MM.1S (cell line): Measurements from ENCODE around the gene C1QB.

Source experiments
- DNase-seq: peaks from one replicate; pipeline ENCODE4 v3.0.0-alpha.2; 2015
- H2AFZ ChIP-seq: fragments of 300-600 bp; sonication (generic); 2 replicates; pipeline ENCODE4 v1.6.0; 2016; ENCODE audit warnings: antibody characterized with exemption, low read length
- H3F3A ChIP-seq: fragments of 300-600 bp; sonication (generic); 2 replicates; pipeline ENCODE4 v1.6.1; 2016; ENCODE audit warnings: mild to moderate bottlenecking, antibody characterized with exemption, low read length, moderate library complexity, mixed read lengths; ENCODE audit not compliant: insufficient read depth
- H3K27ac ChIP-seq: fragments of 300-600 bp; sonication (generic); 2 replicates; pipeline ENCODE4 v1.5.1; 2016; ENCODE audit warnings: mild to moderate bottlenecking, low read length
- H3K27me3 ChIP-seq: fragments of 300-600 bp; sonication (generic); replicated peaks from 2 replicates; pipeline ENCODE4 v1.6.0; 2016; ENCODE audit warnings: low read length; ENCODE audit not compliant: insufficient read depth
- H3K36me3 ChIP-seq: fragments of 300-600 bp; sonication (generic); replicated peaks from 2 replicates; pipeline ENCODE4 v1.6.1; 2016; ENCODE audit warnings: mild to moderate bottlenecking, low read length, mixed read lengths; ENCODE audit not compliant: insufficient read depth
- H3K4me1 ChIP-seq: fragments of 300-600 bp; sonication (generic); 2 replicates; pipeline ENCODE4 v1.6.1; 2016; ENCODE audit warnings: low read length, mixed read lengths
- H3K4me2 ChIP-seq: fragments of 300-600 bp; sonication (generic); 2 replicates; pipeline ENCODE4 v1.6.0; 2016; ENCODE audit warnings: low read depth, low read length
- H3K4me3 ChIP-seq: fragments of 300-600 bp; sonication (generic); 2 replicates; pipeline ENCODE4 v1.5.1; 2016; ENCODE audit warnings: low read length, mixed read lengths
- H3K79me2 ChIP-seq: fragments of 300-600 bp; sonication (generic); 2 replicates; pipeline ENCODE4 v1.6.1; 2016; ENCODE audit warnings: mixed run types, low read length, mixed read lengths
- H3K9ac ChIP-seq: fragments of 300-600 bp; sonication (generic); 2 replicates; pipeline ENCODE4 v1.6.1; 2016; ENCODE audit warnings: low read length, mixed read lengths
- H3K9me2 ChIP-seq: fragments of 300-600 bp; sonication (generic); replicated peaks from 2 replicates; pipeline ENCODE4 v1.6.1; 2016; ENCODE audit warnings: mild to moderate bottlenecking, low read length, mixed read lengths; ENCODE audit not compliant: insufficient read depth
- H3K9me3 ChIP-seq: fragments of 300-600 bp; sonication (generic); replicated peaks from 2 replicates; pipeline ENCODE4 v1.6.1; 2016; ENCODE audit warnings: mild to moderate bottlenecking, low read length, mixed read lengths; ENCODE audit not compliant: insufficient read depth
- H4K20me1 ChIP-seq: fragments of 300-600 bp; sonication (generic); 2 replicates; pipeline ENCODE4 v1.6.1; 2016; ENCODE audit warnings: mild to moderate bottlenecking, low read length, moderate library complexity, mixed read lengths; ENCODE audit not compliant: insufficient read depth
- EZH2 ChIP-seq: fragments of 300-600 bp; sonication (generic); optimal IDR thresholded peaks from 2 replicates; pipeline ENCODE3; 2017; ENCODE audit warnings: low read depth, mild to moderate bottlenecking, antibody characterized with exemption, low read length, mixed read lengths
- EZH2phosphoT487 ChIP-seq: fragments of 300-600 bp; sonication (generic); IDR thresholded peaks from 2 replicates; pipeline ENCODE4 v1.6.1; 2018; ENCODE audit warnings: antibody characterized with exemption, low read length
- TF ChIP-seq, protein P1 (sequence below): fragments of 300-600 bp; sonication (generic); IDR thresholded peaks from 2 replicates; pipeline ENCODE4 v1.5.1; 2016; ENCODE audit warnings: antibody characterized with exemption, low read length, mixed read lengths

C1QB gene

GRCh38 chr1:22677931-22678896 lies 25.2 kb downstream of the C1QB start:
- H3K79me2 ChIP-seq: no peaks in the 10 kb centered on the region
- no peaks in the 10 kb centered on the region for H3F3A ChIP-seq
- H3K9ac ChIP-seq: no peak overlapping the region
- no peak overlapping the region for H3K4me3 ChIP-seq
- no peaks in the 10 kb centered on the region for H3K9me3 ChIP-seq
- DNase-seq: no peak
- H3K4me1 ChIP-seq: no peaks in the 10 kb centered on the region
- no peaks in the 10 kb centered on the region for H4K20me1 ChIP-seq
- no peaks in the 10 kb centered on the region for H3K9me2 ChIP-seq
- no peak overlapping the region for H2AFZ ChIP-seq
- H3K4me2 ChIP-seq: no peak overlapping the region
- no peaks in the 10 kb centered on the region for H3K36me3 ChIP-seq
- H3K27me3 ChIP-seq: peaks cover 89% of the 10 kb centered on the region
- TF ChIP-seq, protein P1, sequence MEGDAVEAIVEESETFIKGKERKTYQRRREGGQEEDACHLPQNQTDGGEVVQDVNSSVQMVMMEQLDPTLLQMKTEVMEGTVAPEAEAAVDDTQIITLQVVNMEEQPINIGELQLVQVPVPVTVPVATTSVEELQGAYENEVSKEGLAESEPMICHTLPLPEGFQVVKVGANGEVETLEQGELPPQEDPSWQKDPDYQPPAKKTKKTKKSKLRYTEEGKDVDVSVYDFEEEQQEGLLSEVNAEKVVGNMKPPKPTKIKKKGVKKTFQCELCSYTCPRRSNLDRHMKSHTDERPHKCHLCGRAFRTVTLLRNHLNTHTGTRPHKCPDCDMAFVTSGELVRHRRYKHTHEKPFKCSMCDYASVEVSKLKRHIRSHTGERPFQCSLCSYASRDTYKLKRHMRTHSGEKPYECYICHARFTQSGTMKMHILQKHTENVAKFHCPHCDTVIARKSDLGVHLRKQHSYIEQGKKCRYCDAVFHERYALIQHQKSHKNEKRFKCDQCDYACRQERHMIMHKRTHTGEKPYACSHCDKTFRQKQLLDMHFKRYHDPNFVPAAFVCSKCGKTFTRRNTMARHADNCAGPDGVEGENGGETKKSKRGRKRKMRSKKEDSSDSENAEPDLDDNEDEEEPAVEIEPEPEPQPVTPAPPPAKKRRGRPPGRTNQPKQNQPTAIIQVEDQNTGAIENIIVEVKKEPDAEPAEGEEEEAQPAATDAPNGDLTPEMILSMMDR: no peak
- TF ChIP-seq EZH2 (no peak), EZH2phosphoT487 (no peak)
- no peak overlapping the region for H3K27ac ChIP-seq

GRCh38 chr1:22680726-22681125 lies 27.7 kb downstream of the C1QB start:
- Histone ChIP-seq H3F3A (no peaks in the 10 kb centered on the region), H3K9ac (no peak overlapping the region), H3K4me2 (no peak overlapping the region), H3K36me3 (no peaks in the 10 kb centered on the region), H4K20me1 (no peaks in the 10 kb centered on the region), H3K27ac (no peak overlapping the region), H3K27me3 (peaks cover 89% of the 10 kb centered on the region), H3K9me2 (no peaks in the 10 kb centered on the region), H3K9me3 (no peaks in the 10 kb centered on the region), H2AFZ (no peak overlapping the region), H3K4me3 (no peak overlapping the region), H3K79me2 (no peaks in the 10 kb centered on the region), H3K4me1 (no peaks in the 10 kb centered on the region)
- TF ChIP-seq EZH2 (no peak), EZH2phosphoT487 (no peak)
- TF ChIP-seq, protein P1: no peak
- no peak for DNase-seq

DNA sequence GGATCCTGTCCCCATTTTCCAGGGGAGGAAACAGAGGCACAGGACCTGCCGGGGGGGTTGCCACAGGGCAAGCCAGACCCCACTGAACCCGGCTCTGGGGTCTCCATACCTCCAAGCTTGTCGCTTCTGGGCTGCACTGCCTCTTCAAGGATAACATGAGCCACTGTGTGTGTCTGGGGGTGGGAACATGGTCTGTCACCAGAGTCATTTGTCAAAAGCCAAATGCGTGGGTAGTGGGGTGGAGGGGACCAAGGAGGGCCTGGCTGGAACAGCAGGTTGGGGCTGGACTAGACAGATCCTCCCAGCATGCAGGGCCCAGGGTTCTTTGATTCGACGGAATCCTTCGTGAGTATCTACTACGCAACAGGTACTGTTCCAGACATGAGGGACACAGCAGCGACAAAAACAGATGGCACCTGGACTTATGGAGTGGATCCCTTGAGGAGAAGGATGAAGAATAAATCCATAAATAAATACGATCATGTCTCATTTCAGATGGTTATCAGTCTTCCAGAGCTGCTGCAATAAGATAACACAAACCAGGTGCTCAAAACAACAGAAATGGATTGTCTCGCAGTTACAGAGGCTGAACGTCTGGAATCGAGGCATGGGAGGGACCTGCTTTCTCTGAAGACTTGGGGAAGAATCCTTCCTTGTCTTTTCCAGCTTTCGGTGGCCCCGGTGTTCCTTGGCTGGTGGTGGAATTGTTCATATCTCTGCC lies 28.7 kb downstream of the C1QB start:
- Histone ChIP-seq H3F3A (no peaks in the 10 kb centered on the region), H4K20me1 (no peaks in the 10 kb centered on the region), H3K36me3 (no peaks in the 10 kb centered on the region), H3K9ac (no peak overlapping the region), H3K4me3 (no peak overlapping the region), H3K27ac (no peak overlapping the region), H3K9me2 (no peaks in the 10 kb centered on the region), H3K9me3 (no peaks in the 10 kb centered on the region), H3K4me1 (no peaks in the 10 kb centered on the region), H2AFZ (no peak overlapping the region), H3K79me2 (no peaks in the 10 kb centered on the region), H3K4me2 (no peak overlapping the region), H3K27me3 (peaks cover 89% of the 10 kb centered on the region)
- no peak for DNase-seq
- TF ChIP-seq EZH2phosphoT487 (no peak), EZH2 (no peak)
